Measurements from ENCODE around the gene APEX1.
"Not testable (repeated sequence)": the region's sequence is repeated elsewhere in the genome, so short reads cannot be mapped to it uniquely, and the experiment has no call there.

The APEX1 gene

GRCh38 chr14:20501346-20501745 is 46.3 kb downstream of the APEX1 start:
- Histone ChIP-seq H3K4me1 (ENCODE audit: control insufficient read depth in 1 of 2, insufficient read depth in 2 of 2, low read length in 2 of 2) (no peaks in the 10 kb centered on the region), H3K4me3 (ENCODE audit: low read depth in 1 of 2, low read length in 2 of 2) (no peak overlapping the region), H3K27me3 (ENCODE audit: low read depth, low read length) (no peaks in the 10 kb centered on the region), H3K9me3 (ENCODE audit: control insufficient read depth in 1 of 2, low read length in 2 of 2) (no peaks in the 10 kb centered on the region), H3K36me3 (ENCODE audit: control insufficient read depth in 1 of 2, insufficient read depth in 2 of 2, low read length in 2 of 2) (no peaks in the 10 kb centered on the region), H3K27ac (ENCODE audit: low read length) (no peak overlapping the region)

GRCh38 chr14:20503898-20504297 is 48.9 kb downstream of the APEX1 start:
- no peaks in the 10 kb centered on the region for H3K36me3 ChIP-seq (ENCODE audit: control insufficient read depth in 1 of 2, insufficient read depth in 2 of 2, low read length in 2 of 2)
- no peaks in the 10 kb centered on the region for H3K27me3 ChIP-seq (ENCODE audit: low read depth, low read length)
- no peaks in the 10 kb centered on the region for H3K9me3 ChIP-seq (ENCODE audit: control insufficient read depth in 1 of 2, low read length in 2 of 2)
- no peaks in the 10 kb centered on the region for H3K4me1 ChIP-seq (ENCODE audit: control insufficient read depth in 1 of 2, insufficient read depth in 2 of 2, low read length in 2 of 2)
- no peak overlapping the region for H3K4me3 ChIP-seq (ENCODE audit: low read depth in 1 of 2, low read length in 2 of 2)
- no peak overlapping the region for H3K27ac ChIP-seq (ENCODE audit: low read length)

GRCh38 chr14:20506276-20506675 is 51.2 kb downstream of the APEX1 start:
- not testable (repeated sequence) for H3K4me3 ChIP-seq (ENCODE audit: low read depth in 1 of 2, low read length in 2 of 2); H3K27ac ChIP-seq (ENCODE audit: low read length); H3K36me3 ChIP-seq (ENCODE audit: control insufficient read depth in 1 of 2, insufficient read depth in 2 of 2, low read length in 2 of 2); H3K4me1 ChIP-seq (ENCODE audit: control insufficient read depth in 1 of 2, insufficient read depth in 2 of 2, low read length in 2 of 2); H3K9me3 ChIP-seq (ENCODE audit: control insufficient read depth in 1 of 2, low read length in 2 of 2); H3K27me3 ChIP-seq (ENCODE audit: low read depth, low read length)

- H3K27ac ChIP-seq (ENCODE audit: low read length); H3K27me3 ChIP-seq (ENCODE audit: low read depth, low read length); H3K4me1 ChIP-seq (ENCODE audit: control insufficient read depth in 1 of 2, insufficient read depth in 2 of 2, low read length in 2 of 2); H3K36me3 ChIP-seq (ENCODE audit: control insufficient read depth in 1 of 2, insufficient read depth in 2 of 2, low read length in 2 of 2); H3K4me3 ChIP-seq (ENCODE audit: low read depth in 1 of 2, low read length in 2 of 2); H3K9me3 ChIP-seq (ENCODE audit: control insufficient read depth in 1 of 2, low read length in 2 of 2): not testable (repeated sequence)
Observed at GRCh38 chr14:20506752-20507151, 51.7 kb downstream of the APEX1 start.
